ENCODE data around the gene IRF5. TPM values are rescaled to one million over a fixed set of nuclear protein-coding genes. Genes with fewer than 3 reads are reported as not detected.
A peak's percentile ranks its signal among the peaks of the same experiment; 100 is the strongest.
"Not testable (repeated sequence)": the region's sequence is repeated elsewhere in the genome, so short reads cannot be mapped to it uniquely, and the experiment has no call there.

The IRF5 gene
- total and polyA plus RNA-seq, 2 donors (not counting 1 experiment from before 2014, with no cell fraction given): 91.3 to 135 TPM

DNA sequence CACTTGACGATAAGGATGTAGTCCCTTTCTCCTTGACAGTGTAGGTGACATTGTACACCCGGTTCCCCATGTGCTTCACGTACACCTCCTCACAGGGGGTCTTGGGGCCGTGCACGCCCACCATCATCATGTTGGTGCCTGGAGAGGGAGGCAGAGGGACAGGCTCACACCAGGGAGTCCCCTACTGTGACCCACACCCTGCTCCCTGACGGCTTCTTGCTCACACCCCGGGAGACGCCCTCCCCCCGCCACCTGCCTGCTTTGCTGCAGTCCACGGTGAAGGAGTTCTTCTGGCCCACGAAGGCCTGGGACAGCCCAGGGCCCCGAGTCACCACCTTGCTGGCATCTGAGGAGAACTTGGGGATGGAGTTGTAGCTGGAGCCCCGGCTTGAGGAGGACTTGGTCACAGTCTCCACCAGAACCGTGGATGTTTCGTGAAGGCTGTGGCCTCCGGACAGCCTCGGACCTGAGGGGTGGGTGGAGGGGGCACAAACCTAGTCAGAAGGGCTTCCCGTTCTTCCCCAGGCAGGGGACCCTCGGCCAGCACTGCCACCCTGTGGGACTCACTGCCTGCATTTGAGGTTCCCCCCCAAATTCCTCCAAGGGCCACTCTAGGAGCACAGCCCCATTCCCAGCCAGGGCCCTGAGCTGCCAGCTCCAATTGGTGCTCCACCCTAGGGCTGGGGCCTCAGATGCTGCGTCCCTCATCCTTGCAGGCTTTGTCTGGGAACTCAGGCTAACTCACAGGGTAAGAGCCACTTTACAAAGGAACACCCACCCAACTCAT is 24.8 kb upstream of the IRF5 start:
- H3K27ac ChIP-seq (ENCODE audit: low read length in 2 of 2); H3K79me2 ChIP-seq (ENCODE audit: control insufficient read depth, insufficient read depth, low read length); H3K4me3 Mint-ChIP-seq; POLR2A ChIA-PET; H3K27ac Mint-ChIP-seq; H3K9me3 ChIP-seq (ENCODE audit: control extremely low read depth in 1 of 3, control insufficient read depth in 2 of 3, insufficient read depth in 1 of 3, low read length in 2 of 3); H2AFZ ChIP-seq (ENCODE audit: insufficient read depth, low read depth, low read length, poor library complexity, severe bottlenecking); DNase-seq; H4K20me1 ChIP-seq (ENCODE audit: control insufficient read depth, insufficient read depth, low read length, poor library complexity, severe bottlenecking); H3K9me3 Mint-ChIP-seq (ENCODE audit: insufficient read depth); H3K36me3 ChIP-seq (replicated peaks in 1 of 2; ENCODE audit: control extremely low read depth in 1 of 2, control insufficient read depth in 1 of 2, extremely low read depth in 1 of 2, insufficient read depth in 2 of 2, low read length in 1 of 2); intact Hi-C loops (cut with micrococcal nuclease); H3K4me2 ChIP-seq (replicated peaks; ENCODE audit: low read depth, low read length, poor library complexity, severe bottlenecking); H3K9ac ChIP-seq (ENCODE audit: low read length); ATAC-seq (ENCODE audit: low read depth); H3K4me3 ChIP-seq (ENCODE audit: control extremely low read depth in 1 of 5, extremely low read depth in 1 of 5, insufficient read depth in 1 of 5, low read depth in 2 of 5, low read length in 4 of 5): not testable (repeated sequence)
- H3K4me1 ChIP-seq (ENCODE audit: control insufficient read depth in 2 of 2, insufficient read depth in 2 of 2, low read length in 2 of 2): peaks cover 27 to 30% of the 10 kb centered on the region in 2 donors
- WGBS (ENCODE audit: insufficient coverage): 100% methylated on average over 2 of the region's 20 CpGs
- H3K4me1 Mint-ChIP-seq: peaks cover 24% of the 10 kb centered on the region
- H3K27me3 Mint-ChIP-seq: peaks cover 32% of the 10 kb centered on the region
- H3K27me3 ChIP-seq (replicated peaks in 1 of 4; ENCODE audit: control extremely low read depth in 1 of 4, control insufficient read depth in 3 of 4, insufficient read depth in 4 of 4, low read length in 3 of 4): peaks cover 0 to 48% (median 18%) of the 10 kb centered on the region in 4 experiments
- CTCF ChIA-PET: interaction anchor here (1.1 to 1.9 kb wide), 2 partner anchors 178 to 301 kb away, joined by 3 to 7 read pairs; no protein-coding TSS in a partner anchor

DNA sequence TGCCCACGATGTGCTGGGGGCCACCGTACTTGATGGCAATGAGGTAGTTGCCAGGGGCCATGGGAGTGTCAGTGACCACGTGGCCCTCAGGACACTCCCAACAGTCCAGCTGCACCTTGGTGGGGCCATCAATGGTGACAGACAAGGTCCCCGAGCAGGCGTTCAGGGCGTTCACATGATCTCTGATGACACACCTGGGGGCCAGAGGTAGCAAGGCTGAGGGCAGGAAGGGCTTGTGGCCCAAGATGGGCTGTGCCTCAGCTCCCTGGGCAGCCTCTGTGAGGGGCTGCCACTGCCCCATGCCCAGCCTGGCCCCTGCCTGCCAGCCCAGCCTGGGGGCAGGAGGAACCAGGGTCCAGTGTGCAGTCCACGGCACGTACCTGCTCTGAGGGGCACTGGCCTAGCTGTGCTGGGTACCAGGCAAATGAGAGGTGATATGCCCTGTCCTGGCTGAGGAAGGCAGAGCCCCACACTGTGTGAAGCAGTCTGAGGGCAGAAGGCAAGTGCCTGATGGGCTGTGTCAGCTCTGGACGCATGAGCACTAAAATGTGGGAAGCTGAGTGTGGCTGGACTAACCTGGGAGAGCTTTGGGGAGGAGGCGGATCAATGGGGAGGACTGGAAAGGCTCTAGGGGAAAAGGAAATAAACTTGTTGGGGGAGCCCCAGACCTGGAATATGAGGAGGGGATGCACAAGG is 23.7 kb upstream of the IRF5 start:
- H3K4me1 Mint-ChIP-seq: peaks cover 24% of the 10 kb centered on the region
- Histone ChIP-seq H3K9me3 (ENCODE audit: control extremely low read depth in 1 of 3, control insufficient read depth in 2 of 3, insufficient read depth in 1 of 3, low read length in 2 of 3) (no peaks in the 10 kb centered on the region), H2AFZ (ENCODE audit: insufficient read depth, low read depth, low read length, poor library complexity, severe bottlenecking) (no peak overlapping the region), H3K4me3 (ENCODE audit: control extremely low read depth in 1 of 5, extremely low read depth in 1 of 5, insufficient read depth in 1 of 5, low read depth in 2 of 5, low read length in 4 of 5) (no peak overlapping the region), H3K36me3 (replicated peaks in 1 of 2; ENCODE audit: control extremely low read depth in 1 of 2, control insufficient read depth in 1 of 2, extremely low read depth in 1 of 2, insufficient read depth in 2 of 2, low read length in 1 of 2) (no peaks in the 10 kb centered on the region), H3K4me2 (replicated peaks; ENCODE audit: low read depth, low read length, poor library complexity, severe bottlenecking) (peak overlapping the region; percentile 86), H3K9ac (ENCODE audit: low read length) (no peak overlapping the region), H3K27ac (ENCODE audit: low read length in 2 of 2) (no peak overlapping the region), H3K79me2 (ENCODE audit: control insufficient read depth, insufficient read depth, low read length) (no peaks in the 10 kb centered on the region), H3K27me3 (replicated peaks in 1 of 4; ENCODE audit: control extremely low read depth in 1 of 4, control insufficient read depth in 3 of 4, insufficient read depth in 4 of 4, low read length in 3 of 4) (peaks cover 0 to 41% (median 15%) of the 10 kb centered on the region in 4 experiments), H4K20me1 (ENCODE audit: control insufficient read depth, insufficient read depth, low read length, poor library complexity, severe bottlenecking) (no peaks in the 10 kb centered on the region), H3K4me1 (ENCODE audit: control insufficient read depth in 2 of 2, insufficient read depth in 2 of 2, low read length in 2 of 2) (peaks cover 27 to 30% of the 10 kb centered on the region in 2 donors)
- ChIA-PET CTCF (interaction anchor here (0.8 to 1.9 kb wide), 13 partner anchors 9 to 304 kb away, joined by 3 to 7 read pairs (median 4); no protein-coding TSS in a partner anchor), POLR2A (interaction anchor here (1.1 kb wide), 2 partner anchors 24 to 26 kb away, joined by 5 to 8 read pairs; partner anchors contain the start of gene IRF5)
- WGBS (ENCODE audit: insufficient coverage): 88% methylated on average over 10 of the region's 10 CpGs
- no peak for TF ChIP-seq EZH2 (IDR thresholded peaks at IDR 0.05; ENCODE audit: borderline replicate concordance, insufficient read depth, low read depth, low read length, poor library complexity, severe bottlenecking)
- TF ChIP-seq, protein P1, sequence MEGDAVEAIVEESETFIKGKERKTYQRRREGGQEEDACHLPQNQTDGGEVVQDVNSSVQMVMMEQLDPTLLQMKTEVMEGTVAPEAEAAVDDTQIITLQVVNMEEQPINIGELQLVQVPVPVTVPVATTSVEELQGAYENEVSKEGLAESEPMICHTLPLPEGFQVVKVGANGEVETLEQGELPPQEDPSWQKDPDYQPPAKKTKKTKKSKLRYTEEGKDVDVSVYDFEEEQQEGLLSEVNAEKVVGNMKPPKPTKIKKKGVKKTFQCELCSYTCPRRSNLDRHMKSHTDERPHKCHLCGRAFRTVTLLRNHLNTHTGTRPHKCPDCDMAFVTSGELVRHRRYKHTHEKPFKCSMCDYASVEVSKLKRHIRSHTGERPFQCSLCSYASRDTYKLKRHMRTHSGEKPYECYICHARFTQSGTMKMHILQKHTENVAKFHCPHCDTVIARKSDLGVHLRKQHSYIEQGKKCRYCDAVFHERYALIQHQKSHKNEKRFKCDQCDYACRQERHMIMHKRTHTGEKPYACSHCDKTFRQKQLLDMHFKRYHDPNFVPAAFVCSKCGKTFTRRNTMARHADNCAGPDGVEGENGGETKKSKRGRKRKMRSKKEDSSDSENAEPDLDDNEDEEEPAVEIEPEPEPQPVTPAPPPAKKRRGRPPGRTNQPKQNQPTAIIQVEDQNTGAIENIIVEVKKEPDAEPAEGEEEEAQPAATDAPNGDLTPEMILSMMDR (IDR thresholded peaks at IDR 0.05): no peak
- ATAC-seq (ENCODE audit: low read depth) (no peak), DNase-seq (no peak)
- H3K27me3 Mint-ChIP-seq: peaks cover 30% of the 10 kb centered on the region
- H3K27ac Mint-ChIP-seq: peak overlapping the region; percentile 65
- no peaks in the 10 kb centered on the region for H3K9me3 Mint-ChIP-seq (ENCODE audit: insufficient read depth)
- peak overlapping the region; percentile 84 for H3K4me3 Mint-ChIP-seq
- intact Hi-C loops (cut with micrococcal nuclease): loop anchor here (2.0 kb wide), 1 partner anchor 41 kb away; no protein-coding TSS in a partner anchor

Measured in B cell (primary cell).